H54 (cell line): Measurements from ENCODE around the gene CD69.
A peak's percentile ranks its signal among the peaks of the same experiment; 100 is the strongest.

ENCODE experiments used
- DNase-seq: peaks from one replicate; pipeline ENCODE4 v3.0.0; 2011; ENCODE audit warnings: low spot score, mixed read lengths; ENCODE audit not compliant: insufficient read length
- FAIRE-seq: peaks from 3 replicates; lab custom pipeline; 2011; peaks lifted over from hg19 to GRCh38; lab: Jason Lieb, UNC
- POLR2A ChIP-seq: IDR thresholded peaks from 2 replicates; pipeline ENCODE4 v1.6.1; 2011; ENCODE audit warnings: low read depth, mild to moderate bottlenecking, low read length

Gene CD69

GRCh38 chr12:9759694-9760093 lies 1.0 kb downstream of the CD69 start:
- no peak for FAIRE-seq
- DNase-seq: no peak
- no peak for TF ChIP-seq POLR2A

GRCh38 chr12:9758119-9758518 lies 2.6 kb downstream of the CD69 start:
- TF ChIP-seq POLR2A: no peak
- DNase-seq (no peak), FAIRE-seq (no peak)

- TF ChIP-seq POLR2A: no peak
- DNase-seq (no peak), FAIRE-seq (peak; percentile 20)
Observed at GRCh38 chr12:9757433-9758025, 3.2 kb downstream of the CD69 start.

- no peak for FAIRE-seq
- DNase-seq: no peak
- no peak for TF ChIP-seq POLR2A
Observed at GRCh38 chr12:9756706-9757105, 4.0 kb downstream of the CD69 start.

- TF ChIP-seq POLR2A: no peak
- DNase-seq (no peak), FAIRE-seq (no peak)
Observed at GRCh38 chr12:9756170-9756569, 4.5 kb downstream of the CD69 start.

GRCh38 chr12:9755567-9755966 lies 5.1 kb downstream of the CD69 start:
- DNase-seq: no peak
- TF ChIP-seq POLR2A: no peak
- FAIRE-seq: no peak

- DNase-seq (no peak), FAIRE-seq (no peak)
- TF ChIP-seq POLR2A: no peak
Observed at GRCh38 chr12:9755035-9755434, 5.7 kb downstream of the CD69 start.

GRCh38 chr12:9754099-9754927 lies 6.4 kb downstream of the CD69 start:
- TF ChIP-seq POLR2A: no peak
- no peak for FAIRE-seq
- no peak for DNase-seq

- TF ChIP-seq POLR2A: no peak
- DNase-seq (no peak), FAIRE-seq (no peak)
Observed at GRCh38 chr12:9753498-9753897, 7.2 kb downstream of the CD69 start.

GRCh38 chr12:9753073-9753472 lies 7.6 kb downstream of the CD69 start:
- no peak for TF ChIP-seq POLR2A
- FAIRE-seq: no peak

GRCh38 chr12:9752145-9752933 lies 8.4 kb downstream of the CD69 start:
- TF ChIP-seq POLR2A: no peak
- FAIRE-seq: no peak
- DNase-seq: no peak

More at GRCh38 chr12:9753073-9753472, 7.6 kb downstream of the CD69 start:
- DNase-seq: no peak

- FAIRE-seq (peak; percentile 75), DNase-seq (peak; percentile 15)
- TF ChIP-seq POLR2A: no peak
Observed at GRCh38 chr12:9751204-9752144, 9.2 kb downstream of the CD69 start.
